Breast epithelium (tissue), 3 donors: ENCODE measurements around the gene B2M.

ENCODE experiments used
- POLR2A ChIP-seq: fragments of 450-650 bp; IDR thresholded peaks from one replicate; pipeline ENCODE4 v1.6.1; 2016; ENCODE audit warnings: antibody characterized with exemption, mild to moderate bottlenecking, moderate library complexity
- POLR2AphosphoS5 ChIP-seq, 3 donors: sonication (generic); formaldehyde crosslinking; IDR thresholded peaks; one replicate each; pipeline ENCODE4 v1.6.1; 2017; ENCODE audit warnings: antibody characterized with exemption in 3 of 3
- TF ChIP-seq, protein P1 (sequence below), 3 donors: fragments of 450-650 bp; IDR thresholded peaks; one replicate each; pipeline ENCODE4 v1.5.1; 2016 to 2017; ENCODE audit warnings: antibody characterized with exemption in 3 of 3, mild to moderate bottlenecking in 3 of 3, moderate library complexity in 3 of 3

DNA sequence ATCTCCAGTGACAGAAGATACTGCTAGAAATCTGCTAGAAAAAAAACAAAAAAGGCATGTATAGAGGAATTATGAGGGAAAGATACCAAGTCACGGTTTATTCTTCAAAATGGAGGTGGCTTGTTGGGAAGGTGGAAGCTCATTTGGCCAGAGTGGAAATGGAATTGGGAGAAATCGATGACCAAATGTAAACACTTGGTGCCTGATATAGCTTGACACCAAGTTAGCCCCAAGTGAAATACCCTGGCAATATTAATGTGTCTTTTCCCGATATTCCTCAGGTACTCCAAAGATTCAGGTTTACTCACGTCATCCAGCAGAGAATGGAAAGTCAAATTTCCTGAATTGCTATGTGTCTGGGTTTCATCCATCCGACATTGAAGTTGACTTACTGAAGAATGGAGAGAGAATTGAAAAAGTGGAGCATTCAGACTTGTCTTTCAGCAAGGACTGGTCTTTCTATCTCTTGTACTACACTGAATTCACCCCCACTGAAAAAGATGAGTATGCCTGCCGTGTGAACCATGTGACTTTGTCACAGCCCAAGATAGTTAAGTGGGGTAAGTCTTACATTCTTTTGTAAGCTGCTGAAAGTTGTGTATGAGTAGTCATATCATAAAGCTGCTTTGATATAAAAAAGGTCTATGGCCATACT lies 4.0 kb downstream of the B2M start:
- TF ChIP-seq, protein P1, sequence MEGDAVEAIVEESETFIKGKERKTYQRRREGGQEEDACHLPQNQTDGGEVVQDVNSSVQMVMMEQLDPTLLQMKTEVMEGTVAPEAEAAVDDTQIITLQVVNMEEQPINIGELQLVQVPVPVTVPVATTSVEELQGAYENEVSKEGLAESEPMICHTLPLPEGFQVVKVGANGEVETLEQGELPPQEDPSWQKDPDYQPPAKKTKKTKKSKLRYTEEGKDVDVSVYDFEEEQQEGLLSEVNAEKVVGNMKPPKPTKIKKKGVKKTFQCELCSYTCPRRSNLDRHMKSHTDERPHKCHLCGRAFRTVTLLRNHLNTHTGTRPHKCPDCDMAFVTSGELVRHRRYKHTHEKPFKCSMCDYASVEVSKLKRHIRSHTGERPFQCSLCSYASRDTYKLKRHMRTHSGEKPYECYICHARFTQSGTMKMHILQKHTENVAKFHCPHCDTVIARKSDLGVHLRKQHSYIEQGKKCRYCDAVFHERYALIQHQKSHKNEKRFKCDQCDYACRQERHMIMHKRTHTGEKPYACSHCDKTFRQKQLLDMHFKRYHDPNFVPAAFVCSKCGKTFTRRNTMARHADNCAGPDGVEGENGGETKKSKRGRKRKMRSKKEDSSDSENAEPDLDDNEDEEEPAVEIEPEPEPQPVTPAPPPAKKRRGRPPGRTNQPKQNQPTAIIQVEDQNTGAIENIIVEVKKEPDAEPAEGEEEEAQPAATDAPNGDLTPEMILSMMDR (IDR thresholded peaks at IDR 0.05): no peak
- TF ChIP-seq POLR2A (no peak), POLR2AphosphoS5 (IDR thresholded peaks at IDR 0.05) (no peak)
